GM11168 (cell line): Measurements from ENCODE around the gene ATP5PB.

Source experiments
- in situ Hi-C: fragments of 300-500 bp; cut with MboI; formaldehyde crosslinking; loops from one replicate; pipeline ENCODE4 v1.12.0; 2022; ENCODE audit warnings: low sequenced_read_pairs; ENCODE audit not compliant: unreplicated experiment

Gene ATP5PB

DNA sequence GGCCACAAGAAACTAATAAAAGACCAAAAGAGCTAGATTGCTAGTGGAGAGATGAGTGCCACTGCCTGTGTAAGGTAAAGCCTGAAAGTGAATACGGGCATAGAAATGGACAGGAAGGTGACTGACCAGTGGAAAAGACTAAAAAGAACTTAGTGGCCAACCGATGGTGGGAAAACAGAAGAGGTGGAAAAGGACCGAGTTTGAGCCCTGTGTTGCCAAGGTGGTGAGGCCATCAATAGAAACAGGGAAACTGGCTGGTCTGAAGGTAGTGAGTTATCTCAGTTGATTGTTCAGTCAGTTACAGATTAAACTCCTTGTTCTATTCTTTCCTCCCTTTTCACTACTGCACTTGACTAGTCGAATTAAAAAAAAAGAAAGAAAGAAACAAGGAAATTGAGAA is 2.7 kb upstream of the ATP5PB start:
- in situ Hi-C loops: no loop called here

DNA sequence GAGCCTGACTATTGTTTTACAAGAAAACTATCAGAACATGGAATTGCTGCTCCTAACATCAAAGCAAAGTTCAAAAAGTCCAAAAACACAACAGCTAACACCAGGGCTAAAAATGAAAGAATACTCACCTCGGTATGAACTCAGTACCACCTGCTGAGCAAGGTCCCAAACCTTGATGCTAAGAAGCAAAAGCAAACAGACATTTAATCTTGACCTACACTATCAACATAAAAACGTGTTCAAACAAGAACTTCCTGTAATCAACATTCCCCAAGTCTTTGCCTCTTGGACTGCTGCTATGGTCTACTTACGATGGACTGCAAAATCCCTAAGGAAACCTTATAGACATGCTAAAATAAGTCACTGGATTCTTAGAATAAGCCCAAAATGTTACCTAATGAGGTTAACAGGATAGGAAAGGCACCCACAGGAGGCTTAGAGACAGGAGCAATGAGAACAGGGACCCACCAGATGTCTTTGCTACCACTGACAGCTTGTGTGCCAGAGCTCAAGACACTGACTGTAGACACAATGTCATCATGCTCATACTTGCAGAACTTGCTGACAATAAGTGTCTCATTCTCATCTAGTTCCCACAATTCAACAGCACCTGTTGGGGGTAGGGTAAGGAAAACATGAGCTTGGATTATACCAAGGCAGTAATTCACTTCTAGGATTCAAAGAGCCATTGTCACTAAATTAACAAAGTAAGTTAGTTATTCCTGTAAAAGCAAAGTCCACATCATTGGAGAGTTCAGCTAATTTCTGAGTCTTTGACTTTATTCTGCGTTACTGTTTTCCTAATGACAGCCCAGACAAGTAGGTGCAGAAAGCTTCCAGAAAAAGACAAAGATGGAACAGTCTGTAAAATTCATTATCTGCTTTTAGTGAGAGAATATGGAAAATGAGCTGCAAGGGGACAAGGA is 2.0 kb upstream of the ATP5PB start:
- in situ Hi-C loops: no loop called here

DNA sequence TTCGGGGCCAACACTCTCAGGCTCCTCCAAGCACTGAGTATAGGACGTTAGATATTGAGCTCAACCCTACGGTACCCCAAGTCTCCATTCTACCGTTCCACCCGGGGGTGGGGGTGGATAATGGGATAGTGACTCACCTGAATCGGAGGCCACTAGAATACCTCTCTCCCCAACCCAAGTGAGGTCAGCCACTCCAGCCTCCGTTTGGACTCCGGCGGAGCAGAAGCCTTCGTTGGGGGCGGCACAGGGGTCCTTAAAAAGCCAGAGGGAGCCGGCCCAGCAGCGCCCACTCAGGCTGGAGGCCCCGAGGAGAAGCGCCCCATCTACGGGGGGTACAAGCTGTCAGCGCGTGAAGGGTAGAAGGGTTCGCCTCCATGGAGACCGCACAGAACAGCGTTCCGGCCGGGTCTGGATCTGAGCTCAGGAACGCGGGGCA is 764 bp upstream of the ATP5PB start:
- in situ Hi-C loops: no loop called here

DNA sequence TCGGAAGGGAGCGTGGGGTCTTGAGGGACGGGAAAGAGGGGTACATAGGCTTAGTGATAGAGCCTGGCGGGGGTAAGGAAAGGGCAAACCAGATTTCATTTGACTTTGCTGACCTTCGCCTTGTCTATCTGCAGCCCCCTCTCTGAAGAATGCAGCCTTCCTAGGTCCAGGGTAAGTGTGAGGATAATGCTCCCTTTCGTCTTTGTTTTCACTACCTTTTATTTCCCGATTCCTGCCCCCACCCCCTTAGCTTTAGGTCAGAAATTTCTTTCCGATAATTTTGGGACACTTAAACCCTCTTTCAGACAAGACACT is 396 bp downstream of the ATP5PB start:
- in situ Hi-C loops: no loop called here

DNA sequence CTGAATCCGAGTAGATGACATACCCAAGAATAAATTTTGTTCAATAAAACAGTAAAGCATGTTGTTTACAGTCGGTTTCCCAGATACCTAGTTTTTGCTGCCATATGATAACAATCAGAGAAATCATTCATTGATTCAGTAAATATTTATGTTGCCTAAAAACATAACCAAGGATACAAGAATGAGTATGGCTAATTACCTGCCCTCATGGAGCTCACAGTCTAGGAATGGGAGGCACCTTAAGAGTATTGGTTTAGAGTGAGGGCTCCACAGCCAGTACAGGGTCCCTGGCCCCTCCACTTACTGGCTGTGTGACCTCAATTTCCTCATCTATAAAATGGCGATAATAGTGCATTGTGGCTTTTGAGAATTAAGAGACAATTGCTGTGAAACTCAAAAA is 921 bp downstream of the ATP5PB start:
- in situ Hi-C loops: no loop called here

DNA sequence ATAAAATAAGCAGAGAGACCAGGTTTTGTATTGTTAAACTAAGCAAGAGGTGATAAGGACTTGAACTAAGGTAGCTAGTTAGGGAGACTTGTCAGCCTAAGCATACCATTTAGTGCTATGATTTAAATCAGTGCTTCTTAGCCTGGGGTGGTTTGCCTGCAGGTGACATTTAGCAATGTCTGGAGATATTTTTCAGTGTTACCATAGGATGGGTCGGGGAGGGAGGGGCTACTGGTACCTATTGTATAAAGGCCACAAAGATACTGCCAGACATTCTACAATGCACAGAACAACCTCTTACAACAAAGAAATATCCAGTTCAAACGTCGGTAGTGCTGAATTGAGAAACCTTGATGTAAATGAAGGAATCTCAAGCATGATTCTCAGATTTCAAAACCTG is 3.3 kb downstream of the ATP5PB start:
- in situ Hi-C loops: no loop called here

DNA sequence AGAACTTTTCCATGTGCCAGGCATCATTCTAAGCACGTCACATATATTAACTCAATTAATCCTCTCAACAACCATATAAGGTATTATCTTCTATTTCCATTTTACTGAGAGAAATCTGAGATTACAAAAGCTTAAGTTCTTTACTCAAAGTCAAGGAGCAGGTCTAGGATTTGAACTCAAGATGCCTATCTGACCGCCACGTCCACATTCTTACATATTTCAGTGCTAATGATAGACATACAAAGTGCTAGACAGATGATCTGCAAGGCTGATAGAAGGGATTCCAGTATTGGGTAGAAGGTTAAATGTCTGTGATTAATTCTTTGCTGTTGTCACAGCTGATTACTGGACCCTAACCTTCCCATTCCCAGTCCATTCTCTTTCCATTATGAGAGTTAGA is 4.4 kb downstream of the ATP5PB start:
- in situ Hi-C loops: no loop called here

DNA sequence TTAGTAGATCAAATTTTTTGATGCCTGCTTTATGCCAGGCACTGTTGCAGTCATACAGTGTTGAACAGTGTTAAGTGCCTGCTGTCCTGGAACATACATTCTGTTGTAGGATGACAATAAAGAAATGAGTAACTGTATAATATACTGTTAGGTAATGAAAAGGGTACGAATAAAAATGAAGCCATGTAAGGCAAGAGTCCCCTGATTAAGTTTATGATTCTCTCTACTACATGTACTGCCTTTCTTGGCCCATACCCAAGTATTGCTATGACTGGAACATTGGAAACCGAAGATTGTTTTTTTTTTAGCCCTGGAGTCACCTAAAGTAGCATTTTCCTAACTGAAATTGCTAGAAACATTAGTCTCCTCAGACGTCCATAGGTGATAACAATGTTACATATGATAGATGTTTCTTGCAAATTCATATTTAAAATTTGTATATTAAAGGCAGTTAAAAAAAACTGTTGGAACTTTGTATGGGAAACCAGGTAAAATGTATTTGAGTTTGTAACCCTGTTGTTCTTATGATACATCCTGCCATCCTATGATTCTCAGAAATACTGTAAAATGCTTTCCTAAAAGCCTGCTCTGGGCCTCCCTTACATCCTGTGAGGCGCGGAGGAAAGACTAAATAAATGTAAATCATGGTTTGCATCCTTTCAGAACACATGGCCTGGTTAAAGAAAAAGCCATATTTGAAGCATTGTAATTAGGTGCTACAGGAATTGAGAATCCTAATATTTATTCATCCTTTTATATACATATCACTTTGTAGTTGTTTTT is 5.8 kb downstream of the ATP5PB start:
- in situ Hi-C loops: no loop called here

DNA sequence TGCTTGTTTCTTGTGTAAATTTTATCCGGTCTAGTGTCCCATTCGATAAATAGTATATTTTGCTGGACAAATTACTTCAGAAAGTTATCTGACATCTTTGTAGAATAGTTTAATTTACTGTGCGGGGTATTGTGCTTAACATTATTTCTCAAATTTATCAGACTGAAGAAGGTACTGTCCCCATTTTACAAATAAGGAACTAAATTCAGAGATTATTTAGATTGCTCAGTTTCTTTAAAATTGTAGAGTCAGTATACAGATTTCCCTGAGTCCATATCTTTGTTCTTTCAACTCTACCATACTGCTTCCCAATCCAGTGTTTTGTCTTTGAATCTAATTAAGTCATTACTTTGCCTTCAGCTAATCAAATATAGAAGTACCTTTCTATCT is 6.4 kb downstream of the ATP5PB start:
- in situ Hi-C loops: no loop called here

DNA sequence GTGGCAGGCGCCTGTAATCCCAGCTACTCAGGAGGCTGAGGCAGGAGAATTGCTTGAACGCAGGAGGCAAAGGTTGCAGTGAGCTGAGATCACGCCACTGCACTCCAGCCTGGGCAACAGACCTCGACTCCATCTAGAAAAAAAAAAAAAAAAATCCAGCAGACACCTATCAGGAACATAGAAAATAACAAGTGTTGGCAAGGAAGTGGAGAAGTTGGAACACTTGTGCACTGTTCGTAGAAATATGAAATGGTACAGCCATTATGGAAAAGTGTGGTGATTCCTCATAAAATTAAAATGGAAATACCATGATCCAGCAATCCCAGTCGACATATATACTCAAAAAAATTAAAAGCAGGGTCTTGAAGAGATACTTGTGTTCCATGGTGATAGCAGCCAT is 12.5 kb downstream of the ATP5PB start:
- in situ Hi-C loops: no loop called here

DNA sequence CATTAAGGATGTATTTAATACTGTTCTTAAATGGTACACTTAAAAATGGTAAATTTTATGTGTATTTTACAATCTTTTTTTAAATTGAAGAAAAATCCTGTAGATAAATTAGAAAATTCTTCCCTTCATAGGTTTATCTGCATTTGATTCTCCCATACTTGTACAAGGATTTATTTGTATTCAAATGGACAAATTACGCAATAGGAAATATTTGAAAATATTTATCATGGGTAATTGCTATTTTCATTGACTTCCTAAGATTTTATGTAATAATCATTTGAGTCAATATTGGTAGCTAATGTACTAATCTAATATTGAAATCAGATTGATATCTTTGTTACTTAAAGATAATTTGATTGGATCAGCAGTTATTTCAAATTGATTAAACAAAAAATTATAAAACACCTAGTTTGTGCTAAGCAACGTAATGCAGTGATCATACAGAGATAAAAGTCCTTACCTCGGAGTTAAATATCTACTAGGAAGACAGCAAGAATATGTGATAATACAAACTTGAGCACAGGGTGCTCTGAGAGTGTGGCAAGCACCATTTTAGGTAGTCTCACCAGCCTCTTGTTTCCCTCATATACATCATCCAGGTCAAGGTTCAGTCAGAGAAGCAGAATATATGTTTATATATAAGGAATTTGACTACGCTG is 13.2 kb downstream of the ATP5PB start:
- in situ Hi-C loops: no loop called here

DNA sequence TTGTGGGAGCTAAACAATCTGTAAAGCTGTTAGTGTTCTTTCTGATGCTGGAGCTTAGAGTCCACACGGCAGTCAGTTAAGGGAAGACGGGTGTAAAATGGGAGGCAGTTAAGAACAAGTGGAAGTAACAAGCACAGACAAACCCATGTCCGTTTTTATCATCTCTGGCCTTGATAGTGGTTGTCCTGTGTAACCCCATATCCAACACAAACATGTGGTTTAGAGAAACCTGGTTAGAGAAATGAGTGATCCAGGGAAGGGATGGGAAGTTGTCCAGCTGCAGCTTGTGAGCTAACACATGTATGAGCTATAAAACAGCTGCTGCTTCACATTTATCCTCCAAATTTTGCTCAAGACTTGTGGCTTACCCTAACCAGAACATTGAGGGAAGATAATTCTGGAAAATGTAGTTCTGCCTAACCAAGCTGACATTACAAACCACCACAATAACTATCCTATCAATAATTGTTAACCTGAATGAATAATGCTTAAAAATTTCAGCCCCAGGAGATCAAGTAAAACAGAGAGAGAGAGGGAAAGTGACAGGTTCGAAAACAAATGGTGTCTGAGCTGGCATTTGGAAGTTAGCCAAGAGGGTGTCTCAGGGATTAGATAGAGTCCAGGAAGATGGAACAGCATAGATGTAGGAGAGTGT is 13.9 kb downstream of the ATP5PB start:
- in situ Hi-C loops: no loop called here

DNA sequence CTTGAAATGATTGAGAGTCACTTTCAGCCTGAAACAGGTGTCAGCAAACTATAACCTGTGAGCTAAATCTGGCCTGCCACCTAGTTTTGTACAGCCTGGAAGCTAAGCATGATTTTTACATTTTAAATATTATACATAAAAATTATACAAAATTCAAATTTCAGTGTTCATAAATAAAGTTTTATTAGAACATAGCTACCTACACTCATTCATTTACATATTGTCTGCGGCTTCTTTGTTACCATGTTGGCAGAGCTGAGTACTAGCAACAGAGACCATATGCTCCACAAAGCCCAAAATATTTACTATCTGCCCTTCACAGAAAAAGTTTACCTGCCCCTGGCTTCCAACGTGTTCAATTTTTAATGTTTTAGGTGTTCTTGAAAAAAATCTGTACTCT is 16.5 kb downstream of the ATP5PB start:
- in situ Hi-C loops: no loop called here

DNA sequence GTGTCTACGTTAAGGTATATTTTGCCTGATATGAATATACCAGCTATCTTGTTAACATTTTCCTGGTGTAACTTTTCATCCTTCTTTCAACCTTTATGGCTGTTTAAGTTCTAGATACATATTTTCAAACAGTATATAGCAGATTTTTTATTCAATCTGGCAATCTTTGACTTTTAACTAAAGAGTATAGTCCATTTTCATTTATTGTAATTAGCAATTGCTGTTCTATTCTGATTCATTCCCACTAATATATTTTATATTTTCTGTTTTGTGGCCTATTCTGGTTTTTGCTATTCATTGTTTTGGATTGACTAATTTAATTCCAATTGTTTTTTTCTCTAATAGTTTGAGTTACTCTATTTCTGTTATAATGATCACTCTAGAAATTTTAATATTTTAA is 17.2 kb downstream of the ATP5PB start:
- in situ Hi-C loops: no loop called here

DNA sequence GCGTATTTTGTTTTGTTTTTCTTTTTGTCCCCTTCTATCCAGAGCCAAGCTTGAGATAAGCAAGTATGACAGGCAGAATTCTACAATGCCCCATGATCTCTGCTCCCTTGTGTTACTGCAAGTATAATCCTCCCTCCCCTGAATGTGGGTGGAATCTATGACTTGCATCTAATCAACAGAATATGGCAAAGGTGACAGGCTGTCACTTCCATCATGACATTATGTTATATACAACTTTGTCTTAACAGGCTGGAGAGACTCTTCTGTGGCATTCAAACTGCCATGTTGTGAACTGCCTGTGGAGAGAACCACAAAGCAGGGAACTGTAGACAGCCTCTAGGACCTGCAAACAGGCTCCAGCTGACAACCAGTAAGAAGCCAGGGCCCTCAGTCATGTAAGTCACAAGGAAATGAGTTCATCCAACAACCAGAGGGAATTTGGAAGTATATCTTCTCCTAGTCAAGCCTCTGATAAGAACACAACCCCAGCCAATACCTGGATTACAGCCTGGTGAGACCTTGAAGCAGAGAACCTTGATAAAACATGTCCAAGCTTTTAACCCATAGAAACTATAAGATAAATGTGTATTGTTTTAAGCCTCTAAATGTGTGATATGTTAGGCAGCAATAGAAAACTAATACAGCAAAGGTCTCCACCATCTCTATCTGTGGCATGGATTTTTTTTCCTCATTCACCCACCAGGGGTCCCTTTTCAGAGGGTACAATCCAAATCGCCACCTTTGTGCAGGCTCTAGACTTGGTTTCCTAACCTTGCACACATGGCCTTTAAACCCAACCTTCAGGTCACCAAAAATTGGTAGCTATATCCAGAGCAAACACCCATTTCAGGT is 18.8 kb downstream of the ATP5PB start:
- in situ Hi-C loops: no loop called here

DNA sequence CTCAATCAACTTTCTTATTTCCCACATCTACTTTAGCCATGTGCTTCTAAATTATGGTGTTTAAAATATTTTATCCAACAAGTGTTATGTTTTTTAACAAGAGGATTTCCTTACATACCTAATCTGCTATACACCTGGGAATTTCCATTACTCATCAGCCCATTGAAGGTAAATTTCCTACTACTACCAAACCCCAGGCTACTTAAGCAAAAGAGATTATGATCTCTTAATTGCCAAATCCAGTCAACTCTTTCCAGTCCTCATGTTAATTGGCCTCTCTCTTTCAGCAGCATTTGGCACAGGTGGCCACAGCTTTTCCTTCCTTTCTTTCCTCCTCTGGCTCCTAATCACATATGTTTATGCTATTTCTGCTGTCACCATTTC is 19.4 kb downstream of the ATP5PB start:
- in situ Hi-C loops: no loop called here

DNA sequence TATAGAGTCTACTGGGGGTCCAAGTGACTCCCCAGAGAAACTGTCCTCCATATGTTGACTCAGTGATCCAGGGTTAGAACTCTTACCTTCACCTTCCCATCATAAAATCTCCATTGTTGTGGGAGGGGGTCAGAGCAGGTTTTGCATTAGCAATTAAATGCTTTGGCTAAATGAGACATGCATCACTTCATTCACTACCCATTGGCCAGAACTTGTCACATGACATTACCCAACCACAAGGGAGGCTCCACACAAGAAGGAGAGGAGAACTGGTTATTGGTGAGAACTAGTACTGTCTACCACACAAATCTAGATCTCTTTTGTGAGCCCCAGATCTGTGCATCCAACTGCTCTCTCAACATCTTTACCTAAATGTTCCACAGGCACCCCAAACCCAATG is 20.3 kb downstream of the ATP5PB start:
- in situ Hi-C loops: no loop called here

DNA sequence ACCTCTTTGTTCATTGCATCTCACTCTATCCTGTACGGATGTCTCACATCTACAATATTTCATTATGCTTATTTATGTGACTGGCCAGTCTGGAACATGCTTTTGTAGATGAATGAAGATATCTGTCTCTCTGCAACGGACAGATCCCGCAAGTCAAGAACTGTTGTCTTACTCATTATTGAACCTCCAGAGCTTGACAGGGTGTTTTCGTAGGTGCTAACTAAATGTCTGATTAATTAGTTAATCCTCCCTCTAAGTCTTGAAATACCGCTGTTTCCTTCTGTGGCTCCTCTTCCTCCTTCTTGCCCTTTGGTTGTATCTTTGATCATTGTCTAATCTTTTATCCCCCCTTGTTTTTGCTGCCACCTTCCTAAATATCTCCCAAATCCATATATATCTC is 21.3 kb downstream of the ATP5PB start:
- in situ Hi-C loops: no loop called here

DNA sequence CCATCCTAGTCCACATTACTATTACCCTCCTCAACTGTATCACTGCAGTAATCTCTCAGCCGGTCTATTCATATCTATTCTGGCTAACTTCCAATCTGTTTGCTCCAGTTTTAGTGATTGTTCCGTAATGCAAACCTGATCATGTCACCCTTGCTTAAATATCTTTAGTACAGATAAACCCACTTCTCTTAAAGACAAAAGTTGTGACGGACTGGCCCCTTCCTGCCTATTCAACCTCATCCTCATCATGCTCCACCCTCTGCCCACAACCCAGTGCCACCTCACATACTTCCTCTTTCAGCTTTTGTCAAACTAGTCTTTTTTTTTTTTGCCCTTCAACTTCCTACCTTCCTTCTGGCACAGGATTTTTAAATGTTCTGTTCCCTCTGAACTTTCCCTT is 21.7 kb downstream of the ATP5PB start:
- in situ Hi-C loops: no loop called here

DNA sequence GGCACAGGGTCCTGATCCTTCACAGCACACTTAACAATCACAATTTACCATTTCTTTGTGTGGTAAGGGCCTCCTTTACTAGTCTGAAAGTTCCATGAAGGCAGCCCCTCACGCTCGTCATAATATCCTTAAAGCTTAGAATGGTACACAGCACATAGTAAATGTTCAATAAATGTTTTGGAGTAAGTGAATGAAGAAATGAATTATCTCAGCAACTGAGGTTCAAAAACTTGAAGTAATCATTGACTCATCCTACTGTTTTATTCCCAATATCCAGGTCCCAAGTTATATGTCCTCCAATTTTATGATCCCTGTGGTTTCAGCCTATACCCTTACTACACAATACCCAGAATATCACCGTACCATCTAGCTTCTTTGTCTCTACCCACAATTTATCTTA is 22.3 kb downstream of the ATP5PB start:
- in situ Hi-C loops: no loop called here
